HCT116 (cell line): ENCODE data around the gene POLR2J.

Source experiments
- ATF3 ChIP-seq: IDR thresholded peaks from 2 replicates; pipeline ENCODE4 v1.6.1; 2012
- CTCF ChIP-seq, 3 experiments: fragments of 200-600 bp in 1 of 3; sonication (generic) in 1 of 3; IDR thresholded peaks in 2 of 3; conservative IDR thresholded peaks in 1 of 3; 2 replicates each; pipeline ENCODE4 v1.5.1; 2012 to 2017; ENCODE audit warnings: low read depth in 2 of 3, low read length in 2 of 3, antibody characterized with exemption in 1 of 3, borderline replicate concordance in 1 of 3, control low read depth in 1 of 3, mild to moderate bottlenecking in 1 of 3, mixed read lengths in 1 of 3, mixed run types in 1 of 3, moderate library complexity in 1 of 3; ENCODE audit not compliant: insufficient read depth in 1 of 3
- EZH2 ChIP-seq: fragments of 200-600 bp; sonication (generic); IDR thresholded peaks from 2 replicates; pipeline ENCODE4 v1.6.1; 2017; ENCODE audit warnings: antibody characterized with exemption, mixed run types
- POLR2AphosphoS5 ChIP-seq: IDR thresholded peaks from 2 replicates; pipeline ENCODE4 v1.6.1; 2011; ENCODE audit warnings: mild to moderate bottlenecking, low read depth, low read length, moderate library complexity
- RAD21 ChIP-seq: IDR thresholded peaks from 2 replicates; pipeline ENCODE4 v1.6.1; 2012; ENCODE audit warnings: low read depth, mild to moderate bottlenecking
- REST ChIP-seq: IDR thresholded peaks from 2 replicates; pipeline ENCODE4 v1.6.1; 2012; ENCODE audit warnings: low read depth

- TF ChIP-seq EZH2 = no peak
- no peak for TF ChIP-seq POLR2AphosphoS5
- TF ChIP-seq CTCF (IDR thresholded peaks at IDR 0.05 in 2 of 3, conservative IDR thresholded peaks at IDR 0.05 in 1 of 3; ENCODE audit: borderline replicate concordance in 1 of 3, insufficient read depth in 1 of 3, low read depth in 2 of 3, low read length in 2 of 3) = no peak
- TF ChIP-seq ATF3 = no peak
- TF ChIP-seq REST = no peak
- TF ChIP-seq RAD21 = no peak
Measured at GRCh38 chr7:102457352-102457924, 21.3 kb downstream of the POLR2J start.
